H9 (cell line): ENCODE data around the gene TEX2. TPM values are rescaled to one million over a fixed set of nuclear protein-coding genes. Genes with fewer than 3 reads are reported as not detected.

Experiments
- DNase-seq: peaks from one replicate; pipeline ENCODE4 v3.0.0-alpha.2; 2017
- H2AFZ ChIP-seq: one replicate; pipeline ENCODE4 v1.6.1; 2013; ENCODE audit warnings: mild to moderate bottlenecking, low read length, control low read depth, moderate library complexity
- H2AK5ac ChIP-seq: 2 replicates; pipeline ENCODE4 v1.6.1; 2013; ENCODE audit warnings: low read length, control low read depth, mixed read lengths; ENCODE audit not compliant: insufficient read length
- H2BK120ac ChIP-seq: one replicate; pipeline ENCODE4 v1.6.1; 2013; ENCODE audit warnings: low read depth, mild to moderate bottlenecking, low read length, control low read depth, inconsistent platforms; ENCODE audit not compliant: poor library complexity, severe bottlenecking
- H2BK12ac ChIP-seq: 2 replicates; pipeline ENCODE4 v1.6.1; 2013; ENCODE audit warnings: low read length, control low read depth, mixed read lengths, low read depth; ENCODE audit not compliant: insufficient read length
- H2BK15ac ChIP-seq: 2 replicates; pipeline ENCODE4 v1.6.1; 2013; ENCODE audit warnings: low read depth, low read length, control low read depth
- H2BK20ac ChIP-seq: one replicate; pipeline ENCODE4 v1.6.1; 2013; ENCODE audit warnings: low read depth, mild to moderate bottlenecking, low read length, control low read depth, inconsistent platforms; ENCODE audit not compliant: poor library complexity, severe bottlenecking
- H2BK5ac ChIP-seq: 2 replicates; pipeline ENCODE4 v1.6.1; 2013; ENCODE audit warnings: low read length, control low read depth, mixed read lengths; ENCODE audit not compliant: insufficient read length
- H3K14ac ChIP-seq: 2 replicates; pipeline ENCODE4 v1.6.1; 2013; ENCODE audit warnings: low read length, control low read depth; ENCODE audit not compliant: insufficient read depth
- H3K18ac ChIP-seq: 2 replicates; pipeline ENCODE4 v1.6.1; 2013; ENCODE audit warnings: low read depth, mild to moderate bottlenecking, mixed read lengths, low read length, control low read depth; ENCODE audit not compliant: insufficient read length
- H3K23ac ChIP-seq: 2 replicates; pipeline ENCODE4 v1.6.1; 2013; ENCODE audit warnings: low read length, control low read depth, mixed read lengths, low read depth; ENCODE audit not compliant: insufficient read length
- H3K23me2 ChIP-seq: 2 replicates; pipeline ENCODE4 v1.6.1; 2013; ENCODE audit warnings: low read depth, mild to moderate bottlenecking, mixed read lengths, low read length, control low read depth; ENCODE audit not compliant: insufficient read length, poor library complexity, severe bottlenecking
- H3K27ac ChIP-seq: 2 replicates; pipeline ENCODE4 v1.5.1; 2013; ENCODE audit warnings: low read length, control low read depth, mixed read lengths, low read depth; ENCODE audit not compliant: insufficient read length
- H3K27me3 ChIP-seq: 2 replicates; pipeline ENCODE4 v1.6.1; 2013; ENCODE audit warnings: low read length, control low read depth, inconsistent platforms; ENCODE audit not compliant: insufficient read depth
- H3K4ac ChIP-seq: 2 replicates; pipeline ENCODE4 v1.6.1; 2013; ENCODE audit warnings: low read depth, mild to moderate bottlenecking, control low read depth, inconsistent platforms, low read length, moderate library complexity
- H3K4me1 ChIP-seq: 2 replicates; pipeline ENCODE4 v1.6.1; 2013; ENCODE audit warnings: low read length, control low read depth, inconsistent platforms; ENCODE audit not compliant: insufficient read depth
- H3K4me2 ChIP-seq: 2 replicates; pipeline ENCODE4 v1.6.1; 2013; ENCODE audit warnings: low read length, control low read depth, mixed read lengths; ENCODE audit not compliant: insufficient read length, insufficient read depth
- H3K56ac ChIP-seq: 2 replicates; pipeline ENCODE4 v1.6.1; 2013; ENCODE audit warnings: low read depth, mild to moderate bottlenecking, mixed read lengths, low read length, control low read depth; ENCODE audit not compliant: insufficient read length
- H3K79me1 ChIP-seq: 2 replicates; pipeline ENCODE4 v1.6.1; 2013; ENCODE audit warnings: low read depth, mild to moderate bottlenecking, moderate library complexity, low read length, control low read depth, inconsistent platforms; ENCODE audit not compliant: insufficient read depth, poor library complexity, severe bottlenecking
- H3K79me2 ChIP-seq: 2 replicates; pipeline ENCODE4 v1.6.1; 2013; ENCODE audit warnings: low read length, control low read depth, inconsistent platforms; ENCODE audit not compliant: insufficient read depth
- H3K9ac ChIP-seq: 2 replicates; pipeline ENCODE4 v1.6.1; 2013; ENCODE audit warnings: low read length, control low read depth, mixed read lengths; ENCODE audit not compliant: insufficient read length; ENCODE audit errors: extremely low read depth
- H3K9me3 ChIP-seq: one replicate; pipeline ENCODE4 v1.6.1; 2013; ENCODE audit warnings: low read depth, low read length, inconsistent platforms; ENCODE audit not compliant: control insufficient read depth
- H3T11ph ChIP-seq: one replicate; pipeline ENCODE4 v1.6.1; 2013; ENCODE audit warnings: mild to moderate bottlenecking, low read length, control low read depth, inconsistent platforms
- H4K20me1 ChIP-seq: one replicate; pipeline ENCODE4 v1.6.1; 2013; ENCODE audit not compliant: control insufficient read depth, insufficient read length, insufficient read depth
- H4K5ac ChIP-seq: 2 replicates; pipeline ENCODE4 v1.6.1; 2013; ENCODE audit warnings: low read depth, mild to moderate bottlenecking, mixed read lengths, low read length, control low read depth; ENCODE audit not compliant: insufficient read length
- H4K8ac ChIP-seq: replicated peaks from 2 replicates; pipeline ENCODE4 v1.6.1; 2013; ENCODE audit warnings: low read length, control low read depth, mixed read lengths, low read depth; ENCODE audit not compliant: insufficient read length
- H4K91ac ChIP-seq: 2 replicates; pipeline ENCODE4 v1.6.1; 2013; ENCODE audit warnings: low read depth, mild to moderate bottlenecking, moderate library complexity, mixed read lengths, low read length, control low read depth; ENCODE audit not compliant: insufficient read length
- H3K27ac Mint-ChIP-seq, 3 experiments: 2 replicates in 2 of 3; 3 replicates in 1 of 3; pipeline ENCODE4 v1.8.0; 2020 to 2021; ENCODE audit warnings: mixed read lengths in 3 of 3, mild to moderate bottlenecking in 1 of 3, moderate library complexity in 1 of 3
- H3K27me3 Mint-ChIP-seq: 2 replicates; pipeline ENCODE4 v1.8.0; 2021; ENCODE audit warnings: low read depth, mild to moderate bottlenecking, moderate library complexity, mixed read lengths
- H3K36me3 Mint-ChIP-seq, 3 experiments: 2 replicates in 2 of 3; 3 replicates in 1 of 3; pipeline ENCODE4 v1.8.0; 2020 to 2021; ENCODE audit warnings: low read depth in 3 of 3, mixed read lengths in 3 of 3; ENCODE audit not compliant: insufficient read depth in 1 of 3
- H3K4me1 Mint-ChIP-seq, 2 experiments: 2 replicates each; pipeline ENCODE4 v1.8.0; 2020; ENCODE audit warnings: mixed read lengths in 2 of 2
- H3K4me3 Mint-ChIP-seq, 2 experiments: 2 replicates in 1 of 2; 3 replicates in 1 of 2; pipeline ENCODE4 v1.8.0; 2020 to 2021; ENCODE audit warnings: mild to moderate bottlenecking in 2 of 2, mixed read lengths in 2 of 2, moderate library complexity in 1 of 2
- H3K9me3 Mint-ChIP-seq, 2 experiments: 2 replicates in 1 of 2; 3 replicates in 1 of 2; pipeline ENCODE4 v1.8.0; 2020; ENCODE audit warnings: mild to moderate bottlenecking in 2 of 2, mixed read lengths in 2 of 2, moderate library complexity in 1 of 2
- WGBS: extraction: QIAGEN DNeasy Blood & Tissue Kit; methylation state at CpG from one replicate; pipeline ENCODE4 v1.1.7; 2013; ENCODE audit warnings: missing lambda C conversion rate, low lambda C conversion rate, mixed read lengths; ENCODE audit not compliant: insufficient read length; ENCODE audit errors: extremely low coverage; 5-methylcytosine and 5-hydroxymethylcytosine counted together
- total RNA-seq: library from RNA; stranded (reverse); gene quantifications from 2 replicates; pipeline ENCODE4 v1.2.1, GENCODE V29; 2021
- TF ChIP-seq, protein P1 (sequence below): fragments of 200-600 bp; sonication (generic); conservative IDR thresholded peaks from 3 replicates; pipeline ENCODE4 v1.8.0; 2021; ENCODE audit warnings: antibody characterized with exemption, mild to moderate bottlenecking

TEX2 gene
- total RNA-seq, 1 experiment from 2014 or later: 12.2 TPM

DNA sequence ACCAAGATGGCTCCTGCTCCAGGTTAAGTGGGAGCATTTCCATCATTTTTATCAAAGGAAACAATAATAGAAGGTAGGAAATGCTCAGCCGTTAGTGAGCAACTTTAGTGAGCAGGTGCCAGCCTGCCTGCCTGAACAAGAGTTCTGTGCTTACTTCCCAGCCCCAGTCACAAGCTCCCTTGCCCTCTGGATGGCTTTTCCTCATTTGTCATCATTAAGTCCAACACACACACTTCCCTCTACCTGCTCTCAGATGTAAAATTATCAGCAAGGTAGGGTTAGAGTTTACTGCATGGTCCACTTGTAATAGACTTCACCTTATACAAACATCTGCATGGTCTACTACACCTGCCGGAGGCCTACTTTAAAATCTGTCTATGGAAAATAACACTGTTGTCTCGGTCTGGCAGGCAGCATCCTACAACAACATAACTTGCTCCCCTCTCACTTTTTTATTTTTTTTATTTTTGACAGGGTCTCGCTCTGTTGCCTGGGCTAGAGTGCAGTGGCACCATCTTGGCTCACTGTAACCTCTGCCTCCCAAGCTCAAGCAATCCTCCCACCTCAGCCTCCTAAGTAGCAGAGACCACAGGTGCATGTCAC lies 12.7 kb downstream of the TEX2 start:
- Histone ChIP-seq H3K14ac (no peak overlapping the region), H3T11ph (no peak overlapping the region), H2BK120ac (no peak overlapping the region), H4K20me1 (no peaks in the 10 kb centered on the region), H3K79me2 (no peaks in the 10 kb centered on the region; the same call in 1 of the 2 replicates), H2AFZ (no peak overlapping the region), H3K4ac (no peak overlapping the region), H3K56ac (no peak overlapping the region), H2BK15ac (no peak overlapping the region), H4K91ac (no peak overlapping the region), H4K8ac (no peak overlapping the region), H3K18ac (no peak overlapping the region), H2BK20ac (no peak overlapping the region), H2BK5ac (no peak overlapping the region), H3K79me1 (no peaks in the 10 kb centered on the region), H3K4me2 (no peak overlapping the region), H3K4me1 (no peaks in the 10 kb centered on the region), H4K5ac (no peak overlapping the region), H2AK5ac (no peak overlapping the region), H2BK12ac (no peak overlapping the region), H3K27ac (no peak overlapping the region), H3K9ac (no peak overlapping the region), H3K23ac (no peak overlapping the region), H3K9me3 (no peaks in the 10 kb centered on the region), H3K27me3 (no peaks in the 10 kb centered on the region), H3K23me2 (no peaks in the 10 kb centered on the region)
- TF ChIP-seq, protein P1, sequence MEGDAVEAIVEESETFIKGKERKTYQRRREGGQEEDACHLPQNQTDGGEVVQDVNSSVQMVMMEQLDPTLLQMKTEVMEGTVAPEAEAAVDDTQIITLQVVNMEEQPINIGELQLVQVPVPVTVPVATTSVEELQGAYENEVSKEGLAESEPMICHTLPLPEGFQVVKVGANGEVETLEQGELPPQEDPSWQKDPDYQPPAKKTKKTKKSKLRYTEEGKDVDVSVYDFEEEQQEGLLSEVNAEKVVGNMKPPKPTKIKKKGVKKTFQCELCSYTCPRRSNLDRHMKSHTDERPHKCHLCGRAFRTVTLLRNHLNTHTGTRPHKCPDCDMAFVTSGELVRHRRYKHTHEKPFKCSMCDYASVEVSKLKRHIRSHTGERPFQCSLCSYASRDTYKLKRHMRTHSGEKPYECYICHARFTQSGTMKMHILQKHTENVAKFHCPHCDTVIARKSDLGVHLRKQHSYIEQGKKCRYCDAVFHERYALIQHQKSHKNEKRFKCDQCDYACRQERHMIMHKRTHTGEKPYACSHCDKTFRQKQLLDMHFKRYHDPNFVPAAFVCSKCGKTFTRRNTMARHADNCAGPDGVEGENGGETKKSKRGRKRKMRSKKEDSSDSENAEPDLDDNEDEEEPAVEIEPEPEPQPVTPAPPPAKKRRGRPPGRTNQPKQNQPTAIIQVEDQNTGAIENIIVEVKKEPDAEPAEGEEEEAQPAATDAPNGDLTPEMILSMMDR: no peak
- no CpG with 5 or more reads among the region's 4 CpGs for WGBS
- no peak overlapping the region for H3K27ac Mint-ChIP-seq
- no peaks in the 10 kb centered on the region for H3K27me3 Mint-ChIP-seq
- peaks cover 0 to 6% of the 10 kb centered on the region in 2 experiments; a peak in 2 of 4 replicates for H3K4me1 Mint-ChIP-seq
- DNase-seq: no peak
- no peak overlapping the region for H3K4me3 Mint-ChIP-seq
- H3K9me3 Mint-ChIP-seq: no peaks in the 10 kb centered on the region
- H3K36me3 Mint-ChIP-seq: no peaks in the 10 kb centered on the region
